ENCODE data around the gene ZBTB16.

ZBTB16 gene

DNA sequence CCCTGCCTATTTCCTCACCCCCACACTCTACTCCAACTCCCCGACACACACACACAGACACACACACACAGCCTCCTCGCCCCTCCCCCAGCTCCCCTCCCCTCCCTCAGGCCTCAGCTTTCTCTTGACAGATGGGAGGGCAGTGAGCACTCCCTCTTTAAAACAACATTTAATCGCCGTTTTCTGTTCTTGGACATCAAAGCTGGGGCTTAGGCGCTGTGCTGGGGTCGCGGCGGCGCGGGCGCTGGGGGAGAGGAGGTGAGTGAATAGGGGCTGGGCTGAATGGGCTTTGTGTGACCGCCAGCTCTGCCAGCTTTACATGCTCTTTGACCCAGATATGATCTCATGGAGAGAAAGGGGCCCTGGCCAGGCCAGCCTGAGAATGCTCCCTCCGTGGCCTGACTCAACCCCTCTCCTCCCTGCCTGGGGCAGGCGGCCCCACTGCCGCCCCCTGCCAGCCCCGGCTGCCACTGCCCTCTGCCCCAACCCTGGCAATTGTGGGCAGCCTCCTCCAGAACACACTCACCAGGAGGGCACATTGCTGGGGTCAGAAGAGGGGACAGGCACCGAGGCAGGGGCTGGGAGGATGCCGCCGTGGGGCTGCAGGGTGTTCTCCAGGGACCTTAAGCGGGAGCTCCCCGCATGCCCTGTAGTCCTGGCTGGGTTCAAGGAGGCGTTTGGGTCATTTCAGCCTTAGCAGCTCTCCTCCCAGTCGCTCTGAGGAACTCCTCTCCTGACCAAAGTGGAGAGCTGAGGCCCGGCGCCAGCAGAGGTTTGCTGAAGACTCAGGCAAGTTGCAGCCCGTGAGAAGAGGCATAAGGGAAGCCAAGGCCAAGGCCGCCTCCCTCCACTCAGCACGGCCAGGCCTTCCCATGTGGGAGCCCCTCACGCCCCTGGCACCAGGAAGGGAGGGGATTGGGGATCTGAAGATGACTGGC, 198.4 kb downstream of the ZBTB16 start:
- no peak for DNase-seq
- TF ChIP-seq, protein P1, sequence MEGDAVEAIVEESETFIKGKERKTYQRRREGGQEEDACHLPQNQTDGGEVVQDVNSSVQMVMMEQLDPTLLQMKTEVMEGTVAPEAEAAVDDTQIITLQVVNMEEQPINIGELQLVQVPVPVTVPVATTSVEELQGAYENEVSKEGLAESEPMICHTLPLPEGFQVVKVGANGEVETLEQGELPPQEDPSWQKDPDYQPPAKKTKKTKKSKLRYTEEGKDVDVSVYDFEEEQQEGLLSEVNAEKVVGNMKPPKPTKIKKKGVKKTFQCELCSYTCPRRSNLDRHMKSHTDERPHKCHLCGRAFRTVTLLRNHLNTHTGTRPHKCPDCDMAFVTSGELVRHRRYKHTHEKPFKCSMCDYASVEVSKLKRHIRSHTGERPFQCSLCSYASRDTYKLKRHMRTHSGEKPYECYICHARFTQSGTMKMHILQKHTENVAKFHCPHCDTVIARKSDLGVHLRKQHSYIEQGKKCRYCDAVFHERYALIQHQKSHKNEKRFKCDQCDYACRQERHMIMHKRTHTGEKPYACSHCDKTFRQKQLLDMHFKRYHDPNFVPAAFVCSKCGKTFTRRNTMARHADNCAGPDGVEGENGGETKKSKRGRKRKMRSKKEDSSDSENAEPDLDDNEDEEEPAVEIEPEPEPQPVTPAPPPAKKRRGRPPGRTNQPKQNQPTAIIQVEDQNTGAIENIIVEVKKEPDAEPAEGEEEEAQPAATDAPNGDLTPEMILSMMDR (IDR thresholded peaks at IDR 0.05; ENCODE audit: low read length) = no peak
- TF ChIP-seq EZH2 (optimal IDR thresholded peaks at IDR 0.05; ENCODE audit: low read depth, low read length) = no peak
- no peak for TF ChIP-seq EZH2phosphoT487 (IDR thresholded peaks at IDR 0.05; ENCODE audit: low read length)
- H3K4me3 ChIP-seq (ENCODE audit: low read length) = no peak overlapping the region
- no peak overlapping the region for H3K27ac ChIP-seq (ENCODE audit: low read length)
- no peaks in the 10 kb centered on the region for H3K9me3 ChIP-seq (replicated peaks; ENCODE audit: insufficient read depth, low read length)
- H3K9ac ChIP-seq (ENCODE audit: low read length) = no peak overlapping the region
- no peaks in the 10 kb centered on the region for H3K27me3 ChIP-seq (replicated peaks; ENCODE audit: insufficient read depth, low read length)
- no peaks in the 10 kb centered on the region for H3K79me2 ChIP-seq (ENCODE audit: low read length)
- H4K20me1 ChIP-seq (ENCODE audit: insufficient read depth, low read length) = no peaks in the 10 kb centered on the region
- no peaks in the 10 kb centered on the region for H3K4me1 ChIP-seq (ENCODE audit: low read length)
- H2AFZ ChIP-seq (ENCODE audit: low read length) = no peak overlapping the region
- no peak overlapping the region for H3K4me2 ChIP-seq (ENCODE audit: low read depth, low read length)
- H3K36me3 ChIP-seq (replicated peaks; ENCODE audit: insufficient read depth, low read length) = no peaks in the 10 kb centered on the region
- H3K9me2 ChIP-seq (replicated peaks; ENCODE audit: insufficient read depth, low read length) = no peaks in the 10 kb centered on the region
- H3F3A ChIP-seq (ENCODE audit: insufficient read depth, low read length) = no peaks in the 10 kb centered on the region

DNA sequence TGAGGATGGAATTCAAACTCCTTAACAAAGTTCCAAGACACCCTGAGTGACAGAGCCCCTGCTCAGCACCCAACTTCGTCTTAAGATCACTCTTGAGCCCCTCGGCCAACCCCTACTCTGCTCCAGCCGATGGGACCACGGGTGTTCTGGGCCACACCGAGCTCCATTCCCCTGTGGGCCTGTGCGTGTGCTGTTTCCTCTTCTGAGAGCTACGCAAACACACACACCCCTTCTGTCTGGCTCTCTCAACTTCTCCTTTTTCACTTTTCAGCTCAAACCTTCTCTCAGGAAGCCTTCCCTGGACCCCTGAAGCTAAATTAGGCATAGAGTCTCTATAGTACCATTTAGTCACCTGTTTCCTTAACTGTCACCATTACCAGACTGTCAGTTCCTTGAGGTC, 199.2 kb downstream of the ZBTB16 start:
- Histone ChIP-seq H3K4me2 (ENCODE audit: low read depth, low read length) (no peak overlapping the region), H3K27me3 (replicated peaks; ENCODE audit: insufficient read depth, low read length) (no peaks in the 10 kb centered on the region)
- TF ChIP-seq EZH2 (optimal IDR thresholded peaks at IDR 0.05; ENCODE audit: low read depth, low read length) = no peak
- TF ChIP-seq, protein P1 (IDR thresholded peaks at IDR 0.05; ENCODE audit: low read length) = no peak
- no peak for TF ChIP-seq EZH2phosphoT487 (IDR thresholded peaks at IDR 0.05; ENCODE audit: low read length)

DNA sequence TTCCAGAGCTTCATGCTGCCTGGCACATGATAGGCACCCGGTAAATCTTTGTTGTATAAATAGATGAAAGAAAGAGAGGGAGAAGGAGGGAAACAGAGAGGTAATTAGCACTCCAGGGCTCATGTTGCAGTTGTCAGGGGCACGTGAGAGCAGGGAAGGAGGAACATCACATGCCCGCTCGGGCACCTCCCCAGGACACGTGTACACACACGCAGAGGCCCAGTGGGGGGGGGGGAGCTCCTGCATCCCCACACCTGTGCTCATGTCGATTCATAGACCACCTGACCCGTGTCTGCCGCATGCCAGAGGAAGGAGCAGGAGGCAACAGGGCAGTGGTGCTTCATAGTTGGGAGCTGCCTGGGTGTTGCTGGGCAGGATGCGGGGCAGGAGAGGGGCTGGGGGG, 199.6 kb downstream of the ZBTB16 start:
- H3K27ac ChIP-seq (ENCODE audit: low read length) = no peak overlapping the region
- no peaks in the 10 kb centered on the region for H3K36me3 ChIP-seq (replicated peaks; ENCODE audit: insufficient read depth, low read length)
- no peaks in the 10 kb centered on the region for H3K4me1 ChIP-seq (ENCODE audit: low read length)
- H3K79me2 ChIP-seq (ENCODE audit: low read length) = no peaks in the 10 kb centered on the region
- H3K27me3 ChIP-seq (replicated peaks; ENCODE audit: insufficient read depth, low read length) = no peaks in the 10 kb centered on the region
- no peak overlapping the region for H3K4me2 ChIP-seq (ENCODE audit: low read depth, low read length)
- H2AFZ ChIP-seq (ENCODE audit: low read length) = no peak overlapping the region
- H3K9ac ChIP-seq (ENCODE audit: low read length) = no peak overlapping the region
- no peaks in the 10 kb centered on the region for H3F3A ChIP-seq (ENCODE audit: insufficient read depth, low read length)
- H3K9me3 ChIP-seq (replicated peaks; ENCODE audit: insufficient read depth, low read length) = no peaks in the 10 kb centered on the region
- H3K9me2 ChIP-seq (replicated peaks; ENCODE audit: insufficient read depth, low read length) = no peaks in the 10 kb centered on the region
- TF ChIP-seq EZH2phosphoT487 (IDR thresholded peaks at IDR 0.05; ENCODE audit: low read length) (no peak), EZH2 (optimal IDR thresholded peaks at IDR 0.05; ENCODE audit: low read depth, low read length) (no peak)
- TF ChIP-seq, protein P1 (IDR thresholded peaks at IDR 0.05; ENCODE audit: low read length) = no peak
- no peak overlapping the region for H3K4me3 ChIP-seq (ENCODE audit: low read length)
- DNase-seq = no peak
- no peaks in the 10 kb centered on the region for H4K20me1 ChIP-seq (ENCODE audit: insufficient read depth, low read length)

More for the DNA sequence above, 199.2 kb downstream of the ZBTB16 start:
- Histone ChIP-seq H3K9me2 (replicated peaks; ENCODE audit: insufficient read depth, low read length) (no peaks in the 10 kb centered on the region), H3K36me3 (replicated peaks; ENCODE audit: insufficient read depth, low read length) (no peaks in the 10 kb centered on the region), H3K4me3 (ENCODE audit: low read length) (no peak overlapping the region), H3F3A (ENCODE audit: insufficient read depth, low read length) (no peaks in the 10 kb centered on the region), H3K9ac (ENCODE audit: low read length) (no peak overlapping the region), H2AFZ (ENCODE audit: low read length) (no peak overlapping the region), H3K79me2 (ENCODE audit: low read length) (no peaks in the 10 kb centered on the region), H3K9me3 (replicated peaks; ENCODE audit: insufficient read depth, low read length) (no peaks in the 10 kb centered on the region), H3K27ac (ENCODE audit: low read length) (no peak overlapping the region), H3K4me1 (ENCODE audit: low read length) (no peaks in the 10 kb centered on the region), H4K20me1 (ENCODE audit: insufficient read depth, low read length) (no peaks in the 10 kb centered on the region)
- no peak for DNase-seq

All from MM.1S (cell line).